Stomach (tissue), 4 donors: ENCODE measurements around the gene GALNT17.

ENCODE experiments used
- EP300 ChIP-seq: sonication (generic); formaldehyde crosslinking; IDR thresholded peaks from one replicate; pipeline ENCODE4 v1.6.1; 2017; ENCODE audit warnings: antibody characterized with exemption
- TF ChIP-seq, protein P1 (sequence below), 7 experiments: fragments of 450-650 bp in 4 of 7; fragments of 200-600 bp in 3 of 7; sonication (generic) in 3 of 7; IDR thresholded peaks; one replicate each; pipeline ENCODE4 v1.5.1; 2016 to 2019; ENCODE audit warnings: antibody characterized with exemption in 7 of 7, control low read depth in 2 of 7, mild to moderate bottlenecking in 1 of 7

- TF ChIP-seq, protein P1, sequence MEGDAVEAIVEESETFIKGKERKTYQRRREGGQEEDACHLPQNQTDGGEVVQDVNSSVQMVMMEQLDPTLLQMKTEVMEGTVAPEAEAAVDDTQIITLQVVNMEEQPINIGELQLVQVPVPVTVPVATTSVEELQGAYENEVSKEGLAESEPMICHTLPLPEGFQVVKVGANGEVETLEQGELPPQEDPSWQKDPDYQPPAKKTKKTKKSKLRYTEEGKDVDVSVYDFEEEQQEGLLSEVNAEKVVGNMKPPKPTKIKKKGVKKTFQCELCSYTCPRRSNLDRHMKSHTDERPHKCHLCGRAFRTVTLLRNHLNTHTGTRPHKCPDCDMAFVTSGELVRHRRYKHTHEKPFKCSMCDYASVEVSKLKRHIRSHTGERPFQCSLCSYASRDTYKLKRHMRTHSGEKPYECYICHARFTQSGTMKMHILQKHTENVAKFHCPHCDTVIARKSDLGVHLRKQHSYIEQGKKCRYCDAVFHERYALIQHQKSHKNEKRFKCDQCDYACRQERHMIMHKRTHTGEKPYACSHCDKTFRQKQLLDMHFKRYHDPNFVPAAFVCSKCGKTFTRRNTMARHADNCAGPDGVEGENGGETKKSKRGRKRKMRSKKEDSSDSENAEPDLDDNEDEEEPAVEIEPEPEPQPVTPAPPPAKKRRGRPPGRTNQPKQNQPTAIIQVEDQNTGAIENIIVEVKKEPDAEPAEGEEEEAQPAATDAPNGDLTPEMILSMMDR (IDR thresholded peaks at IDR 0.05), result no peak
- no peak for TF ChIP-seq EP300
Measured at GRCh38 chr7:71710442-71710841, 578.5 kb downstream of the GALNT17 start.
